A673 (cell line): ENCODE measurements around the gene TBX3. TPM values are rescaled to one million over a fixed set of nuclear protein-coding genes. Genes with fewer than 3 reads are reported as not detected.

ENCODE experiments used
- BruUV-seq: library from RNA; stranded (reverse); fragments of 400-500 nt; replicated peaks from 2 replicates; lab custom pipeline; 2021; lab: Mats Ljungman, UMichigan
- CTCF ChIA-PET: fragments of 300-600 bp; sonication (Branson Sonifier 250); formaldehyde crosslinking; loops from one replicate; lab custom pipeline; 2022; ENCODE audit warnings: antibody characterized with exemption; lab: Charles Lee
- POLR2A ChIA-PET: fragments of 300-600 bp; sonication (Branson Sonifier 250); formaldehyde crosslinking; loops from one replicate; lab custom pipeline; 2022; ENCODE audit warnings: antibody characterized with exemption; ENCODE audit not compliant: low non-redundant PET; lab: Charles Lee
- DNase-seq: peaks from one replicate; pipeline ENCODE4 v3.0.0-alpha.2; 2015; ENCODE audit warnings: low spot score
- H3K27ac ChIP-seq: fragments of 200-600 bp; sonication (generic); 2 replicates; pipeline ENCODE4 v1.5.1; 2016; ENCODE audit warnings: mixed run types, low read depth, mild to moderate bottlenecking, mixed read lengths, antibody characterized with exemption, low read length; ENCODE audit not compliant: poor library complexity, severe bottlenecking
- H3K27me3 ChIP-seq: fragments of 200-600 bp; sonication (generic); replicated peaks from 2 replicates; pipeline ENCODE4 v1.6.1; 2017; ENCODE audit warnings: mixed run types, low read depth, mild to moderate bottlenecking, mixed read lengths, antibody characterized with exemption, low read length; ENCODE audit not compliant: insufficient read depth, poor library complexity
- H3K36me3 ChIP-seq: fragments of 200-600 bp; sonication (generic); 2 replicates; pipeline ENCODE4 v1.6.1; 2016; ENCODE audit warnings: mixed run types, mild to moderate bottlenecking, mixed read lengths, antibody characterized with exemption, low read length; ENCODE audit not compliant: insufficient read depth, poor library complexity, severe bottlenecking
- H3K4me1 ChIP-seq: fragments of 200-600 bp; sonication (generic); 2 replicates; pipeline ENCODE4 v1.6.1; 2017; ENCODE audit warnings: mixed run types, mild to moderate bottlenecking, mixed read lengths, antibody characterized with exemption, low read length; ENCODE audit not compliant: insufficient read depth, poor library complexity, severe bottlenecking
- H3K4me3 ChIP-seq: fragments of 200-600 bp; sonication (generic); 2 replicates; pipeline ENCODE4 v1.5.1; 2016; ENCODE audit warnings: low read depth, mixed run types, mild to moderate bottlenecking, mixed read lengths, low read length; ENCODE audit not compliant: poor library complexity, severe bottlenecking
- H3K9me3 ChIP-seq: fragments of 200-600 bp; sonication (generic); 2 replicates; pipeline ENCODE4 v1.6.1; 2016; ENCODE audit warnings: mixed run types, low read depth, mild to moderate bottlenecking, mixed read lengths, antibody characterized with exemption, low read length; ENCODE audit not compliant: poor library complexity, severe bottlenecking
- EZH2 ChIP-seq: fragments of 200-600 bp; sonication (generic); IDR thresholded peaks from 2 replicates; pipeline ENCODE4 v1.6.1; 2017; ENCODE audit warnings: borderline replicate concordance, low read depth, mild to moderate bottlenecking, mixed read lengths, antibody characterized with exemption, low read length; ENCODE audit not compliant: poor library complexity, severe bottlenecking
- intact Hi-C: fragments of 100-400 bp; cut with micrococcal nuclease; formaldehyde crosslinking; loops from one replicate; pipeline ENCODE4 v1.10.0; 2022; ENCODE audit not compliant: unreplicated experiment
- total RNA-seq: library from RNA; stranded (reverse); gene quantifications from 2 replicates; pipeline ENCODE4 v1.2.3, GENCODE V29; 2021
- TF ChIP-seq, protein P1 (sequence below): fragments of 300-800, 200-600 bp; sonication (generic); conservative IDR thresholded peaks from 2 replicates; pipeline ENCODE4 v1.5.1; 2017; ENCODE audit warnings: low read depth, mild to moderate bottlenecking, antibody characterized with exemption, low read length, moderate library complexity, mixed read lengths

Gene TBX3
- total RNA-seq, 1 experiment from 2014 or later, result 1.4 TPM

DNA sequence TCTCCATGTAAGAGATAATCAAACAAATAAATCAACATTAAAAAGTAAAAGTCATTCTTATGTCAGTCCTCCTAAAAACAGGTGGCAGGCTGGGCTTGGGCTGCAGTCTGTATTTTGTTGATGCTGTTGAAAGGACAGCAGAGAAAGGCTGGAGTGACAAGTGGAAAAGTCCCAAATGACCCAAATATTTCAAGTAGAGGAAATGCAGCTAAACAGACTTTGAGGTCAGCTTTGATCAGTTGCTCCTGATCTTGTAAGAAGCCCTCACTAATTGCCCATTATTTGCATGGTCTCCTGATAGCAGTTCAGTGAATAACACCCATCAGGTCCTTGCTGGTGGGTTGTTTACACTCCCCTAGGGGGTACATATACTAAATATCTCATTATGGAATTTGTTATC, 24.9 kb downstream of the TBX3 start:
- intact Hi-C loops, result no loop called here
- CTCF ChIA-PET, result no interaction called here
- POLR2A ChIA-PET, result no interaction called here
- TF ChIP-seq EZH2, result no peak
- TF ChIP-seq, protein P1, sequence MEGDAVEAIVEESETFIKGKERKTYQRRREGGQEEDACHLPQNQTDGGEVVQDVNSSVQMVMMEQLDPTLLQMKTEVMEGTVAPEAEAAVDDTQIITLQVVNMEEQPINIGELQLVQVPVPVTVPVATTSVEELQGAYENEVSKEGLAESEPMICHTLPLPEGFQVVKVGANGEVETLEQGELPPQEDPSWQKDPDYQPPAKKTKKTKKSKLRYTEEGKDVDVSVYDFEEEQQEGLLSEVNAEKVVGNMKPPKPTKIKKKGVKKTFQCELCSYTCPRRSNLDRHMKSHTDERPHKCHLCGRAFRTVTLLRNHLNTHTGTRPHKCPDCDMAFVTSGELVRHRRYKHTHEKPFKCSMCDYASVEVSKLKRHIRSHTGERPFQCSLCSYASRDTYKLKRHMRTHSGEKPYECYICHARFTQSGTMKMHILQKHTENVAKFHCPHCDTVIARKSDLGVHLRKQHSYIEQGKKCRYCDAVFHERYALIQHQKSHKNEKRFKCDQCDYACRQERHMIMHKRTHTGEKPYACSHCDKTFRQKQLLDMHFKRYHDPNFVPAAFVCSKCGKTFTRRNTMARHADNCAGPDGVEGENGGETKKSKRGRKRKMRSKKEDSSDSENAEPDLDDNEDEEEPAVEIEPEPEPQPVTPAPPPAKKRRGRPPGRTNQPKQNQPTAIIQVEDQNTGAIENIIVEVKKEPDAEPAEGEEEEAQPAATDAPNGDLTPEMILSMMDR, result no peak
- H3K4me1 ChIP-seq, result no peaks in the 10 kb centered on the region
- no TSS peak for BruUV-seq
- H3K9me3 ChIP-seq, result no peaks in the 10 kb centered on the region
- no peaks in the 10 kb centered on the region for H3K27me3 ChIP-seq
- no peaks in the 10 kb centered on the region for H3K36me3 ChIP-seq
- no peak overlapping the region for H3K4me3 ChIP-seq
- no peak for DNase-seq
- H3K27ac ChIP-seq, result no peak overlapping the region

DNA sequence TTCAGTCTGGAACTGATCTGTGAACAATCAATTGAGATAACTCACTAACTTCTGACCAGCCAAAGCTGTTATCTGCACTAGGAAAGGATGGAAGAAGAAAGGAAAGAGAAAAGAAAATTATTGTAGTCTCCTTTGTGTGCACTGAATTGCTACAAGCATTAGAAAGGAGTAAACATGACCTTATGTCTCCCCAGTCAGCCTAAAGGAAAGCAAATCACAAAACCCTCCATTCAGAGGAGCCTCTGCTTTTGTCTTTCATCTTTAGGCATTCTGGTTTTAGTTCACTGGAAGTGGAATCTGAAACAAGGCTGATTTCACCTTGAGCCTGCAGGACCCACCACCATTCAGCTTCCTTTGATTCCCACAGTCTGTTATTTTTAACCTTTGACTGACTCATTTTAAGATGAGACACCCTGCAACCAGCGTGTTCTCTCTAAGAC, 26.0 kb downstream of the TBX3 start:
- CTCF ChIA-PET, result no interaction called here
- no peaks in the 10 kb centered on the region for H3K4me1 ChIP-seq
- no peak overlapping the region for H3K27ac ChIP-seq
- H3K9me3 ChIP-seq, result no peaks in the 10 kb centered on the region
- DNase-seq, result no peak
- intact Hi-C loops, result no loop called here
- H3K36me3 ChIP-seq, result no peaks in the 10 kb centered on the region
- H3K4me3 ChIP-seq, result no peak overlapping the region
- TF ChIP-seq, protein P1, result no peak
- no peak for TF ChIP-seq EZH2
- no peaks in the 10 kb centered on the region for H3K27me3 ChIP-seq
- no TSS peak for BruUV-seq
- POLR2A ChIA-PET, result no interaction called here

DNA sequence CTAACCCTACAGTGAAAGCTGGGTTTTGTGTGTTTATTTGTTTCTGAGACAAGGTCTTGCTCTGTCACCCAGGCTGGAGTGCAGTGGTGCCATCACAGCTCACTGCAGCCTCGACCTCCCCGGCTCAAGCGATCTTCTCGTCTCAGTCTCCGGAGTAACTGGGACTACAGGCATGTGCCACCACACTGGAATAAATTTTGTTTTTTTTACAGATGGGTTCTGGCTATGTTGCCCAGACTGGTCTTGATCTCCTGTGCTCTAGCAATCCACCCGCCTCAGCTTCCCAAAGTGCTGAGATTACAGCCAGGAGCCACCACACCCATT, 26.4 kb downstream of the TBX3 start:
- BruUV-seq, result no TSS peak
- no peaks in the 10 kb centered on the region for H3K9me3 ChIP-seq
- no peaks in the 10 kb centered on the region for H3K36me3 ChIP-seq
- no peak for DNase-seq
- no peak overlapping the region for H3K4me3 ChIP-seq
- TF ChIP-seq, protein P1, result no peak
- no peak for TF ChIP-seq EZH2
- CTCF ChIA-PET, result no interaction called here
- no peaks in the 10 kb centered on the region for H3K27me3 ChIP-seq
- POLR2A ChIA-PET, result no interaction called here
- H3K4me1 ChIP-seq, result no peaks in the 10 kb centered on the region
- intact Hi-C loops, result no loop called here
- H3K27ac ChIP-seq, result no peak overlapping the region
